Ovary (tissue), 9 donors: Measurements from ENCODE around the gene FLNC. TPM values are rescaled to one million over a fixed set of nuclear protein-coding genes. Genes with fewer than 3 reads are reported as not detected.
A peak's percentile ranks its signal among the peaks of the same experiment; 100 is the strongest.

Source experiments
- DNase-seq, 5 donors: peaks; one replicate each; pipeline ENCODE4 v3.0.0-alpha.2; 2019 to 2020
- H3K27ac ChIP-seq, 2 donors: fragments of 200-600 bp; one replicate each; pipeline versions ENCODE4 v1.5.1 to v1.8.0; 2019 to 2022
- H3K27me3 ChIP-seq: fragments of 200-600 bp; one replicate; pipeline ENCODE4 v1.8.0; 2022
- H3K36me3 ChIP-seq: fragments of 200-600 bp; sonication (generic); one replicate; pipeline ENCODE4 v1.5.1; 2019
- H3K4me1 ChIP-seq: one replicate; pipeline ENCODE4 v1.8.1; 2013; ENCODE audit warnings: mild to moderate bottlenecking, moderate library complexity; ENCODE audit not compliant: insufficient read depth
- H3K4me3 ChIP-seq: fragments of 200-600 bp; sonication (generic); one replicate; pipeline ENCODE4 v1.5.1; 2017
- H3K9me3 ChIP-seq, 2 donors: fragments of 200-600 bp in 1 of 2; sonication (generic) in 1 of 2; one replicate each; pipeline versions ENCODE4 v1.5.1 to v1.8.1; 2013 to 2019; ENCODE audit warnings: mild to moderate bottlenecking in 1 of 2, moderate library complexity in 1 of 2
- CTCF ChIP-seq, 3 donors: fragments of 450-650 bp in 2 of 3; fragments of 200-600 bp in 1 of 3; IDR thresholded peaks; one replicate each; pipeline versions ENCODE4 v1.5.1 to v1.8.0; 2016 to 2022; ENCODE audit warnings: antibody characterized with exemption in 3 of 3, mild to moderate bottlenecking in 1 of 3
- EP300 ChIP-seq: sonication (generic); formaldehyde crosslinking; IDR thresholded peaks from one replicate; pipeline ENCODE4 v1.6.1; 2017; ENCODE audit warnings: antibody characterized with exemption
- POLR2A ChIP-seq: fragments of 450-650 bp; IDR thresholded peaks from one replicate; pipeline ENCODE4 v1.6.1; 2017; ENCODE audit warnings: antibody characterized with exemption, mild to moderate bottlenecking, moderate library complexity
- WGBS, 3 donors: extraction: QIAGEN DNeasy Blood & Tissue Kit in 1 of 3; methylation state at CpG; one replicate each; pipeline versions ENCODE4 v1.1.5 to v1.1.7; 2013 to 2017; 5-methylcytosine and 5-hydroxymethylcytosine counted together
- intact Hi-C, 4 donors: fragments of 100-400 bp; cut with DNase I; formaldehyde crosslinking; loops; one replicate each; pipeline versions ENCODE4 v1.11.0 to v1.15.1; 2022 to 2023
- polyA plus RNA-seq, 2 donors: library from polyadenylated mRNA; stranded (reverse); fragments of 200-250 nt in 1 of 2; fragments of 350-450 nt in 1 of 2; fragmentation: Illumina TruSeq in 1 of 2; extraction: RNeasy Lipid Tissue Mini Kit (QIAGEN cat#74804) in 1 of 2; gene quantifications; one replicate each; pipeline ENCODE4 v1.2.3, GENCODE V29; 2013 to 2014
- total RNA-seq, 7 donors: library from RNA; depleted of rRNA in 2 of 7; stranded (reverse); fragments of >200 nt in 2 of 7; fragmentation: NEBNext Ultra II Directional in 3 of 7; extraction: Animal tissue kit (Norgen Biotek cat#: 25700) in 3 of 7; gene quantifications; one replicate each; pipeline versions ENCODE4 v1.1.0 to v1.2.4, GENCODE V29; 2016 to 2023
- donor health status: DM: no; HTN: no; CAD: no; lungs with moderate emphysema.
- donor health status: DM: no; HTN: no; CAD: no.
- donor health status: Bipolar disorder and iron deficiency.
- donor health status: DM: yes; HTN: yes; CAD: no.
- donor health status: DM: no; HTN: no; CAD: no.
- donor health status: DM: yes; HTN: yes; CAD: no.

The FLNC gene
- total and polyA plus RNA-seq, 9 donors: 6.5 to 51.2 (median 16.4) TPM

GRCh38 chr7:128886391-128887168 is 56.4 kb downstream of the FLNC start:
- no peaks in the 10 kb centered on the region for H3K36me3 ChIP-seq
- intact Hi-C loops: loop anchor here in 1 of 4 donors (10.0 kb wide), 1 partner anchor 412 kb away; the partner anchor contains the start of gene METTL2B

GRCh38 chr7:128887169-128888038 is 57.2 kb downstream of the FLNC start:
- Histone ChIP-seq H3K27me3 (no peaks in the 10 kb centered on the region), H3K36me3 (no peaks in the 10 kb centered on the region), H3K27ac (no peak overlapping the region), H3K9me3 (no peaks in the 10 kb centered on the region), H3K4me1 (no peaks in the 10 kb centered on the region), H3K4me3 (no peak overlapping the region)
- intact Hi-C loops: loop anchor here in 1 of 4 donors (10.0 kb wide), 1 partner anchor 413 kb away; the partner anchor contains the start of gene METTL2B
- DNase-seq: peak in 2 of 5 donors; percentile 5 to 13
- no peak for TF ChIP-seq CTCF (IDR thresholded peaks at IDR 0.05)
- no peak for TF ChIP-seq EP300
- no peak for TF ChIP-seq POLR2A
- 77 to 82% (median 80%) methylated on average over 7 of the region's 7 CpGs for WGBS, 3 donors

More at GRCh38 chr7:128886391-128887168, 56.4 kb downstream of the FLNC start:
- no peaks in the 10 kb centered on the region for H3K4me1 ChIP-seq
- no peak overlapping the region for H3K4me3 ChIP-seq
- H3K27ac ChIP-seq: no peak overlapping the region
- no peaks in the 10 kb centered on the region for H3K9me3 ChIP-seq
- 51 to 62% (median 52%) methylated on average over 13 to 14 of the region's 14 CpGs for WGBS, 3 donors
- no peaks in the 10 kb centered on the region for H3K27me3 ChIP-seq
- DNase-seq: peak in 2 of 5 donors; percentile 12 to 30
- TF ChIP-seq CTCF (IDR thresholded peaks at IDR 0.05) (no peak), EP300 (no peak), POLR2A (no peak)

GRCh38 chr7:128888039-128888755 is 58.0 kb downstream of the FLNC start:
- Histone ChIP-seq H3K9me3 (no peaks in the 10 kb centered on the region), H3K4me1 (no peaks in the 10 kb centered on the region), H3K36me3 (no peaks in the 10 kb centered on the region), H3K4me3 (no peak overlapping the region), H3K27ac (no peak overlapping the region), H3K27me3 (no peaks in the 10 kb centered on the region)
- DNase-seq: peak in 1 of 5 donors; percentile 5
- WGBS, 3 donors: 72 to 80% (median 80%) methylated on average over 7 of the region's 7 CpGs
- TF ChIP-seq POLR2A (no peak), EP300 (no peak), CTCF (IDR thresholded peaks at IDR 0.05) (no peak)
- intact Hi-C loops: loop anchor here in 1 of 4 donors (10.0 kb wide), 1 partner anchor 413 kb away; the partner anchor contains the start of gene METTL2B

GRCh38 chr7:128888756-128889095 is 58.5 kb downstream of the FLNC start:
- H3K27me3 ChIP-seq: no peaks in the 10 kb centered on the region
- intact Hi-C loops: loop anchor here in 1 of 4 donors (10.0 kb wide), 1 partner anchor 414 kb away; the partner anchor contains the start of gene METTL2B
- WGBS, 3 donors: 76 to 78% (median 77%) methylated on average over 11 of the region's 11 CpGs
- no peaks in the 10 kb centered on the region for H3K9me3 ChIP-seq
- no peak overlapping the region for H3K4me3 ChIP-seq
- TF ChIP-seq EP300 (no peak), CTCF (IDR thresholded peaks at IDR 0.05) (no peak), POLR2A (no peak)
- peak in 2 of 5 donors; percentile 7 to 15 for DNase-seq
- H3K36me3 ChIP-seq: no peaks in the 10 kb centered on the region
- H3K4me1 ChIP-seq: no peaks in the 10 kb centered on the region
- H3K27ac ChIP-seq: no peak overlapping the region
